WTC11 (cell line): ENCODE measurements around the gene TSPAN4. TPM values are rescaled to one million over a fixed set of nuclear protein-coding genes. Genes with fewer than 3 reads are reported as not detected.

Experiments
- GABPB1 ChIP-seq: sonication (generic); formaldehyde crosslinking; IDR thresholded peaks from 2 replicates; pipeline ENCODE4 v1.8.1; 2023; ENCODE audit warnings: mild to moderate bottlenecking, missing genetic modification reagents
- IRF2 ChIP-seq: sonication (generic); formaldehyde crosslinking; IDR thresholded peaks from 2 replicates; pipeline ENCODE4 v1.8.0; 2022; ENCODE audit warnings: low read depth, missing genetic modification reagents, borderline replicate concordance
- NFE2L1 ChIP-seq: sonication (generic); formaldehyde crosslinking; IDR thresholded peaks from 2 replicates; pipeline ENCODE4 v1.8.1; 2023; ENCODE audit warnings: missing genetic modification reagents
- NR3C1 ChIP-seq: sonication (generic); formaldehyde crosslinking; conservative IDR thresholded peaks from 2 replicates; pipeline ENCODE4 v1.8.1; 2023; ENCODE audit warnings: low read depth, mild to moderate bottlenecking, missing genetic modification reagents
- PRRX2 ChIP-seq: fragments of 250-450 bp; sonication (Bioruptor Pico); IDR thresholded peaks from 2 replicates; pipeline ENCODE4 v1.8.0; 2021; ENCODE audit warnings: mild to moderate bottlenecking
- TEAD4 ChIP-seq: sonication (generic); formaldehyde crosslinking; IDR thresholded peaks from 2 replicates; pipeline ENCODE4 v1.8.0; 2022; ENCODE audit warnings: mild to moderate bottlenecking, missing genetic modification reagents
- total RNA-seq: library from RNA; stranded (reverse); gene quantifications from 3 replicates; pipeline ENCODE4 v1.2.3, GENCODE V29; 2021
- TF ChIP-seq, protein P1 (sequence below): fragments of 250-450 bp; sonication (Bioruptor Pico); IDR thresholded peaks from 2 replicates; pipeline ENCODE4 v1.8.0; 2021; ENCODE audit warnings: mild to moderate bottlenecking
- TF ChIP-seq, protein P2 (sequence below): fragments of 250-450 bp; sonication (Bioruptor Pico); conservative IDR thresholded peaks from 2 replicates; pipeline ENCODE4 v1.9.0; 2021; ENCODE audit warnings: mild to moderate bottlenecking
- TF ChIP-seq, protein P3 (sequence below): sonication (generic); formaldehyde crosslinking; conservative IDR thresholded peaks from 2 replicates; pipeline ENCODE4 v1.8.1; 2022; ENCODE audit warnings: mild to moderate bottlenecking, missing genetic modification reagents
- TF ChIP-seq, protein P4 (sequence below): sonication (generic); formaldehyde crosslinking; IDR thresholded peaks from 2 replicates; pipeline ENCODE4 v1.8.1; 2023; ENCODE audit warnings: mild to moderate bottlenecking, moderate library complexity, missing genetic modification reagents
- TF ChIP-seq, protein P5 (sequence below): sonication (generic); formaldehyde crosslinking; IDR thresholded peaks from 2 replicates; pipeline ENCODE4 v1.8.1; 2023; ENCODE audit warnings: mild to moderate bottlenecking, missing genetic modification reagents
- TF ChIP-seq, protein P6 (sequence below): sonication (generic); formaldehyde crosslinking; IDR thresholded peaks from 2 replicates; pipeline ENCODE4 v1.8.1; 2022; ENCODE audit warnings: missing genetic modification reagents, borderline replicate concordance
- TF ChIP-seq, protein P7 (sequence below): sonication (generic); formaldehyde crosslinking; IDR thresholded peaks from 2 replicates; pipeline ENCODE4 v1.8.1; 2023; ENCODE audit warnings: mild to moderate bottlenecking, missing genetic modification reagents, moderate library complexity
- TF ChIP-seq, protein P8 (sequence below): fragments of 250-450 bp; sonication (Bioruptor Pico); IDR thresholded peaks from 2 replicates; pipeline ENCODE4 v1.9.0; 2021; ENCODE audit warnings: mild to moderate bottlenecking, borderline replicate concordance
- TF ChIP-seq, protein P9 (sequence below): sonication (generic); formaldehyde crosslinking; IDR thresholded peaks from 2 replicates; pipeline ENCODE4 v1.8.0; 2022; ENCODE audit warnings: missing genetic modification reagents
- TF ChIP-seq, protein P10 (sequence below): sonication (generic); formaldehyde crosslinking; IDR thresholded peaks from 2 replicates; pipeline ENCODE4 v1.8.0; 2023; ENCODE audit warnings: mild to moderate bottlenecking, missing genetic modification reagents

Gene TSPAN4
- total RNA-seq, 1 experiment from 2014 or later = 94.3 TPM

DNA sequence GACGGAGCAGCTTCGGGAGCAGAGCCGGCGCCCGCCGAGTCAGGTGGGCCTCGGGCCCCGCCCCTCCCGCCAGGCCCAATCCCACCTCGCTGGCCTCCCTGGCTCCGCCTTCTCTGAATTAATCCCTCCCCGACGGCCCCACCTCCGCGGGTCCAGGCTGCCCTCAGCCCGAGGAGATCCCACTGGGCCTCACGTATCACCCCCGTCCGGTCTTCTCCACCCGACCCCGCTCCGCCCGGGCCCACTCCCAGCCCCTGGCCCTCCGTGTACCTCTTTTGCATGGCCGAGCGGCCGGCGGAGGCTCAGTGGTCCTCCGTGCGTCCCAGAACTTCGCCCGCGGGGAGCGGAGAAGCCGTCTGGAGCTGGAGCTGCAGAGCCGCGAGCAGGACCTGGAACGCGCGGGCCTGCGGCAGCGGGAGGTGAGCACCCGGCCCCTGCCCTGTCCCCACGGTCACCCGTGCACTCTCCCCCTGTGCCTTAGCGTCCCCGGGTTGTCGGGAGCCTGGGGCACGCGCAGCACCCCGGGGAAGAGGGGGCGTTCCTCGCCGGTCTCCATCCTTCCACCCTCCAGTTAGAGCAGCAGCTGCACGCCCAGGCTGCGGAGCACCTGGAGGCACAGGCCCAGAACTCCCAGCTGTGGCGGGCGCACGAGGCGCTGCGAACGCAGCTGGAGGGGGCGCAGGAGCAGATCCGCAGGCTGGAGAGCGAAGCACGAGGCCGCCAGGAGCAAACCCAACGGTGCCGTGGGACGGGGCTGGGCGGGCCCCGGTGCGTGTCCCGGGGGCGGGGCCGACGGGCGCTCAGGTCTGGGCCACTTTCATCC, 12.1 kb upstream of the TSPAN4 start (continued):
- TF ChIP-seq, protein P1, sequence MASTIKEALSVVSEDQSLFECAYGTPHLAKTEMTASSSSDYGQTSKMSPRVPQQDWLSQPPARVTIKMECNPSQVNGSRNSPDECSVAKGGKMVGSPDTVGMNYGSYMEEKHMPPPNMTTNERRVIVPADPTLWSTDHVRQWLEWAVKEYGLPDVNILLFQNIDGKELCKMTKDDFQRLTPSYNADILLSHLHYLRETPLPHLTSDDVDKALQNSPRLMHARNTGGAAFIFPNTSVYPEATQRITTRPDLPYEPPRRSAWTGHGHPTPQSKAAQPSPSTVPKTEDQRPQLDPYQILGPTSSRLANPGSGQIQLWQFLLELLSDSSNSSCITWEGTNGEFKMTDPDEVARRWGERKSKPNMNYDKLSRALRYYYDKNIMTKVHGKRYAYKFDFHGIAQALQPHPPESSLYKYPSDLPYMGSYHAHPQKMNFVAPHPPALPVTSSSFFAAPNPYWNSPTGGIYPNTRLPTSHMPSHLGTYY (CRISPR knock-in tag) = no peak
- TF ChIP-seq, protein P2, sequence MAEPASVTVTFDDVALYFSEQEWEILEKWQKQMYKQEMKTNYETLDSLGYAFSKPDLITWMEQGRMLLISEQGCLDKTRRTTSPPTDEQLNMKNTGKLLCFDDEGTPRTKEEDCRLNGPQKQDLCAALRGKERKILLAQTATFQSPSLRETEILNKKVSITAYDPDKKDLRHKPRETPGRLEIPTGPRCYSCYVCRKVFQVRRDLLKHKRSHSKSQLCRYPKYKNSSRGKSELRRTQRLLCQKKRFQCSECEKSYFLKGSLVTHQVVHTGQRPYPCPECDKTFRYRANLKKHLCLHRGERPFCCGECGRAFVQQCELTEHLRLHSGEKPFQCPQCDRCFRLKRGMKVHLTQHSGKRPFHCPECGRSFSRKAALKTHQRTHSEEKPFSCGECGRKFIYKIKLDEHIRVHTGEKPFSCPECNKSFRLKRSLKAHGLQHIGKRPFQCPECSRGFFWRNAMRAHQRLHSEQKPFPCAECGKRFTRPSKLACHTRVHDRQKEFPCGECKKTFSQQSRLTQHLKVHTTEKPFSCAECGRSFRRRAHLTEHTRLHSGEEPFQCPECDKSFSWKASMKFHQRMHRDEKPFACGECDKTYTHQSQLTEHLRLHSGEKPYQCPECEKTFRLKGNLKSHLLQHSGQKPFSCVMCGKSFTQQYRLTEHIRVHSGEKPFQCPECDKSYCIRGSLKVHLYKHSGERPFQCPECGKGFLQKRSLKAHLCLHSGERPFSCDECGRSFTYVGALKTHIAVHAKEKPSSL = no peak
- TF ChIP-seq, protein P3, sequence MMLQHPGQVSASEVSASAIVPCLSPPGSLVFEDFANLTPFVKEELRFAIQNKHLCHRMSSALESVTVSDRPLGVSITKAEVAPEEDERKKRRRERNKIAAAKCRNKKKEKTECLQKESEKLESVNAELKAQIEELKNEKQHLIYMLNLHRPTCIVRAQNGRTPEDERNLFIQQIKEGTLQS = no peak
- TF ChIP-seq GABPB1 (CRISPR knock-in tag) (no peak), NFE2L1 (CRISPR knock-in tag) (no peak), NR3C1 (CRISPR knock-in tag) (peak; percentile 77; the same call in 1 of the 2 replicates), TEAD4 (CRISPR knock-in tag) (no peak), IRF2 (CRISPR knock-in tag) (no peak), PRRX2 (CRISPR knock-in tag) (no peak)
- TF ChIP-seq, protein P4, sequence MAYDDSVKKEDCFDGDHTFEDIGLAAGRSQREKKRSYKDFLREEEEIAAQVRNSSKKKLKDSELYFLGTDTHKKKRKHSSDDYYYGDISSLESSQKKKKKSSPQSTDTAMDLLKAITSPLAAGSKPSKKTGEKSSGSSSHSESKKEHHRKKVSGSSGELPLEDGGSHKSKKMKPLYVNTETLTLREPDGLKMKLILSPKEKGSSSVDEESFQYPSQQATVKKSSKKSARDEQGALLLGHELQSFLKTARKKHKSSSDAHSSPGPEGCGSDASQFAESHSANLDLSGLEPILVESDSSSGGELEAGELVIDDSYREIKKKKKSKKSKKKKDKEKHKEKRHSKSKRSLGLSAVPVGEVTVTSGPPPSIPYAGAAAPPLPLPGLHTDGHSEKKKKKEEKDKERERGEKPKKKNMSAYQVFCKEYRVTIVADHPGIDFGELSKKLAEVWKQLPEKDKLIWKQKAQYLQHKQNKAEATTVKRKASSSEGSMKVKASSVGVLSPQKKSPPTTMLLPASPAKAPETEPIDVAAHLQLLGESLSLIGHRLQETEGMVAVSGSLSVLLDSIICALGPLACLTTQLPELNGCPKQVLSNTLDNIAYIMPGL = no peak
- TF ChIP-seq, protein P5, sequence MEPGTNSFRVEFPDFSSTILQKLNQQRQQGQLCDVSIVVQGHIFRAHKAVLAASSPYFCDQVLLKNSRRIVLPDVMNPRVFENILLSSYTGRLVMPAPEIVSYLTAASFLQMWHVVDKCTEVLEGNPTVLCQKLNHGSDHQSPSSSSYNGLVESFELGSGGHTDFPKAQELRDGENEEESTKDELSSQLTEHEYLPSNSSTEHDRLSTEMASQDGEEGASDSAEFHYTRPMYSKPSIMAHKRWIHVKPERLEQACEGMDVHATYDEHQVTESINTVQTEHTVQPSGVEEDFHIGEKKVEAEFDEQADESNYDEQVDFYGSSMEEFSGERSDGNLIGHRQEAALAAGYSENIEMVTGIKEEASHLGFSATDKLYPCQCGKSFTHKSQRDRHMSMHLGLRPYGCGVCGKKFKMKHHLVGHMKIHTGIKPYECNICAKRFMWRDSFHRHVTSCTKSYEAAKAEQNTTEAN (CRISPR knock-in tag) = no peak
- TF ChIP-seq, protein P6, sequence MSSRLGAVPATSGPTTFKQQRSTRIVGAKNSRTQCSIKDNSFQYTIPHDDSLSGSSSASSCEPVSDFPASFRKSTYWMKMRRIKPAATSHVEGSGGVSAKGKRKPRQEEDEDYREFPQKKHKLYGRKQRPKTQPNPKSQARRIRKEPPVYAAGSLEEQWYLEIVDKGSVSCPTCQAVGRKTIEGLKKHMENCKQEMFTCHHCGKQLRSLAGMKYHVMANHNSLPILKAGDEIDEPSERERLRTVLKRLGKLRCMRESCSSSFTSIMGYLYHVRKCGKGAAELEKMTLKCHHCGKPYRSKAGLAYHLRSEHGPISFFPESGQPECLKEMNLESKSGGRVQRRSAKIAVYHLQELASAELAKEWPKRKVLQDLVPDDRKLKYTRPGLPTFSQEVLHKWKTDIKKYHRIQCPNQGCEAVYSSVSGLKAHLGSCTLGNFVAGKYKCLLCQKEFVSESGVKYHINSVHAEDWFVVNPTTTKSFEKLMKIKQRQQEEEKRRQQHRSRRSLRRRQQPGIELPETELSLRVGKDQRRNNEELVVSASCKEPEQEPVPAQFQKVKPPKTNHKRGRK (CRISPR knock-in tag) = no peak
- TF ChIP-seq, protein P7, sequence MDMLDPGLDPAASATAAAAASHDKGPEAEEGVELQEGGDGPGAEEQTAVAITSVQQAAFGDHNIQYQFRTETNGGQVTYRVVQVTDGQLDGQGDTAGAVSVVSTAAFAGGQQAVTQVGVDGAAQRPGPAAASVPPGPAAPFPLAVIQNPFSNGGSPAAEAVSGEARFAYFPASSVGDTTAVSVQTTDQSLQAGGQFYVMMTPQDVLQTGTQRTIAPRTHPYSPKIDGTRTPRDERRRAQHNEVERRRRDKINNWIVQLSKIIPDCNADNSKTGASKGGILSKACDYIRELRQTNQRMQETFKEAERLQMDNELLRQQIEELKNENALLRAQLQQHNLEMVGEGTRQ = peak; percentile 83
- TF ChIP-seq, protein P8, sequence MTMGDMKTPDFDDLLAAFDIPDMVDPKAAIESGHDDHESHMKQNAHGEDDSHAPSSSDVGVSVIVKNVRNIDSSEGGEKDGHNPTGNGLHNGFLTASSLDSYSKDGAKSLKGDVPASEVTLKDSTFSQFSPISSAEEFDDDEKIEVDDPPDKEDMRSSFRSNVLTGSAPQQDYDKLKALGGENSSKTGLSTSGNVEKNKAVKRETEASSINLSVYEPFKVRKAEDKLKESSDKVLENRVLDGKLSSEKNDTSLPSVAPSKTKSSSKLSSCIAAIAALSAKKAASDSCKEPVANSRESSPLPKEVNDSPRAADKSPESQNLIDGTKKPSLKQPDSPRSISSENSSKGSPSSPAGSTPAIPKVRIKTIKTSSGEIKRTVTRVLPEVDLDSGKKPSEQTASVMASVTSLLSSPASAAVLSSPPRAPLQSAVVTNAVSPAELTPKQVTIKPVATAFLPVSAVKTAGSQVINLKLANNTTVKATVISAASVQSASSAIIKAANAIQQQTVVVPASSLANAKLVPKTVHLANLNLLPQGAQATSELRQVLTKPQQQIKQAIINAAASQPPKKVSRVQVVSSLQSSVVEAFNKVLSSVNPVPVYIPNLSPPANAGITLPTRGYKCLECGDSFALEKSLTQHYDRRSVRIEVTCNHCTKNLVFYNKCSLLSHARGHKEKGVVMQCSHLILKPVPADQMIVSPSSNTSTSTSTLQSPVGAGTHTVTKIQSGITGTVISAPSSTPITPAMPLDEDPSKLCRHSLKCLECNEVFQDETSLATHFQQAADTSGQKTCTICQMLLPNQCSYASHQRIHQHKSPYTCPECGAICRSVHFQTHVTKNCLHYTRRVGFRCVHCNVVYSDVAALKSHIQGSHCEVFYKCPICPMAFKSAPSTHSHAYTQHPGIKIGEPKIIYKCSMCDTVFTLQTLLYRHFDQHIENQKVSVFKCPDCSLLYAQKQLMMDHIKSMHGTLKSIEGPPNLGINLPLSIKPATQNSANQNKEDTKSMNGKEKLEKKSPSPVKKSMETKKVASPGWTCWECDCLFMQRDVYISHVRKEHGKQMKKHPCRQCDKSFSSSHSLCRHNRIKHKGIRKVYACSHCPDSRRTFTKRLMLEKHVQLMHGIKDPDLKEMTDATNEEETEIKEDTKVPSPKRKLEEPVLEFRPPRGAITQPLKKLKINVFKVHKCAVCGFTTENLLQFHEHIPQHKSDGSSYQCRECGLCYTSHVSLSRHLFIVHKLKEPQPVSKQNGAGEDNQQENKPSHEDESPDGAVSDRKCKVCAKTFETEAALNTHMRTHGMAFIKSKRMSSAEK (CRISPR knock-in tag) = no peak
- TF ChIP-seq, protein P9, sequence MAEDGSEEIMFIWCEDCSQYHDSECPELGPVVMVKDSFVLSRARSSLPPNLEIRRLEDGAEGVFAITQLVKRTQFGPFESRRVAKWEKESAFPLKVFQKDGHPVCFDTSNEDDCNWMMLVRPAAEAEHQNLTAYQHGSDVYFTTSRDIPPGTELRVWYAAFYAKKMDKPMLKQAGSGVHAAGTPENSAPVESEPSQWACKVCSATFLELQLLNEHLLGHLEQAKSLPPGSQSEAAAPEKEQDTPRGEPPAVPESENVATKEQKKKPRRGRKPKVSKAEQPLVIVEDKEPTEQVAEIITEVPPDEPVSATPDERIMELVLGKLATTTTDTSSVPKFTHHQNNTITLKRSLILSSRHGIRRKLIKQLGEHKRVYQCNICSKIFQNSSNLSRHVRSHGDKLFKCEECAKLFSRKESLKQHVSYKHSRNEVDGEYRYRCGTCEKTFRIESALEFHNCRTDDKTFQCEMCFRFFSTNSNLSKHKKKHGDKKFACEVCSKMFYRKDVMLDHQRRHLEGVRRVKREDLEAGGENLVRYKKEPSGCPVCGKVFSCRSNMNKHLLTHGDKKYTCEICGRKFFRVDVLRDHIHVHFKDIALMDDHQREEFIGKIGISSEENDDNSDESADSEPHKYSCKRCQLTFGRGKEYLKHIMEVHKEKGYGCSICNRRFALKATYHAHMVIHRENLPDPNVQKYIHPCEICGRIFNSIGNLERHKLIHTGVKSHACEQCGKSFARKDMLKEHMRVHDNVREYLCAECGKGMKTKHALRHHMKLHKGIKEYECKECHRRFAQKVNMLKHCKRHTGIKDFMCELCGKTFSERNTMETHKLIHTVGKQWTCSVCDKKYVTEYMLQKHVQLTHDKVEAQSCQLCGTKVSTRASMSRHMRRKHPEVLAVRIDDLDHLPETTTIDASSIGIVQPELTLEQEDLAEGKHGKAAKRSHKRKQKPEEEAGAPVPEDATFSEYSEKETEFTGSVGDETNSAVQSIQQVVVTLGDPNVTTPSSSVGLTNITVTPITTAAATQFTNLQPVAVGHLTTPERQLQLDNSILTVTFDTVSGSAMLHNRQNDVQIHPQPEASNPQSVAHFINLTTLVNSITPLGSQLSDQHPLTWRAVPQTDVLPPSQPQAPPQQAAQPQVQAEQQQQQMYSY = peak; percentile 43; the same call in 1 of the 2 replicates
- TF ChIP-seq, protein P10, sequence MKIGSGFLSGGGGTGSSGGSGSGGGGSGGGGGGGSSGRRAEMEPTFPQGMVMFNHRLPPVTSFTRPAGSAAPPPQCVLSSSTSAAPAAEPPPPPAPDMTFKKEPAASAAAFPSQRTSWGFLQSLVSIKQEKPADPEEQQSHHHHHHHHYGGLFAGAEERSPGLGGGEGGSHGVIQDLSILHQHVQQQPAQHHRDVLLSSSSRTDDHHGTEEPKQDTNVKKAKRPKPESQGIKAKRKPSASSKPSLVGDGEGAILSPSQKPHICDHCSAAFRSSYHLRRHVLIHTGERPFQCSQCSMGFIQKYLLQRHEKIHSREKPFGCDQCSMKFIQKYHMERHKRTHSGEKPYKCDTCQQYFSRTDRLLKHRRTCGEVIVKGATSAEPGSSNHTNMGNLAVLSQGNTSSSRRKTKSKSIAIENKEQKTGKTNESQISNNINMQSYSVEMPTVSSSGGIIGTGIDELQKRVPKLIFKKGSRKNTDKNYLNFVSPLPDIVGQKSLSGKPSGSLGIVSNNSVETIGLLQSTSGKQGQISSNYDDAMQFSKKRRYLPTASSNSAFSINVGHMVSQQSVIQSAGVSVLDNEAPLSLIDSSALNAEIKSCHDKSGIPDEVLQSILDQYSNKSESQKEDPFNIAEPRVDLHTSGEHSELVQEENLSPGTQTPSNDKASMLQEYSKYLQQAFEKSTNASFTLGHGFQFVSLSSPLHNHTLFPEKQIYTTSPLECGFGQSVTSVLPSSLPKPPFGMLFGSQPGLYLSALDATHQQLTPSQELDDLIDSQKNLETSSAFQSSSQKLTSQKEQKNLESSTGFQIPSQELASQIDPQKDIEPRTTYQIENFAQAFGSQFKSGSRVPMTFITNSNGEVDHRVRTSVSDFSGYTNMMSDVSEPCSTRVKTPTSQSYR (CRISPR knock-in tag) = no peak
